Stimulated activated naive B cell treated with anti-CD40 and anti-IgM and Interleukin-4, amounts not matched to agents 10 μg/mL and 1 μg/mL and 100 μg/mL, for 72 hours (primary cell): ENCODE measurements around the gene TGFA.

Experiments used
- ATAC-seq, 2 donors: fragments of 150-1000 bp; cut with Tn5 transposase; replicated peaks; 2 replicates each; pipeline ENCODE4 v1.10.0; 2021; ENCODE audit warnings: moderate library complexity in 1 of 2
- DNase-seq: peaks from one replicate; pipeline ENCODE4 v3.0.0; 2021
- H3K27ac Mint-ChIP-seq: one replicate; pipeline ENCODE4 v1.8.0; 2022; ENCODE audit warnings: mild to moderate bottlenecking, mixed read lengths
- H3K27me3 Mint-ChIP-seq, 2 donors: one replicate each; pipeline ENCODE4 v1.8.0; 2022; ENCODE audit warnings: mixed read lengths in 2 of 2
- H3K36me3 Mint-ChIP-seq, 2 donors: one replicate each; pipeline ENCODE4 v1.8.0; 2022; ENCODE audit warnings: mixed read lengths in 2 of 2, mild to moderate bottlenecking in 1 of 2
- H3K4me1 Mint-ChIP-seq, 2 donors: one replicate each; pipeline ENCODE4 v1.8.0; 2022; ENCODE audit warnings: mixed read lengths in 2 of 2, mild to moderate bottlenecking in 1 of 2
- H3K4me3 Mint-ChIP-seq, 2 donors: one replicate each; pipeline ENCODE4 v1.8.0; 2022; ENCODE audit warnings: mild to moderate bottlenecking in 2 of 2, mixed read lengths in 2 of 2, moderate library complexity in 1 of 2
- H3K9me3 Mint-ChIP-seq, 2 donors: one replicate each; pipeline ENCODE4 v1.8.0; 2022; ENCODE audit warnings: mixed read lengths in 2 of 2, mild to moderate bottlenecking in 1 of 2

TGFA gene

GRCh38 chr2:70553584-70554337, at the start of gene TGFA:
TSS of gene TGFA (minus strand) at chr2:70553826. CDS start at chr2:70553767, 59 bp downstream.
- peak within 1 kb of the TSS; percentile 94 for H3K27ac Mint-ChIP-seq
- peaks cover 61 to 68% of the 10 kb centered on the region in 2 donors for H3K27me3 Mint-ChIP-seq
- peak within 1 kb of the TSS; percentile 92 to 99 for H3K4me3 Mint-ChIP-seq
- peak; percentile 84 to 85 for ATAC-seq
- peaks cover 17 to 24% of the 10 kb centered on the region in 2 donors for H3K4me1 Mint-ChIP-seq
- DNase-seq = peak; percentile 60
- H3K9me3 Mint-ChIP-seq = no peaks in the 10 kb centered on the region
- H3K36me3 Mint-ChIP-seq = no peaks in the 10 kb centered on the region

GRCh38 chr2:70603066-70603465, 49.4 kb upstream of the TGFA start:
- H3K9me3 Mint-ChIP-seq = peaks cover 4 to 5% of the 10 kb centered on the region in 2 donors
- H3K4me3 Mint-ChIP-seq = no peak overlapping the region
- peaks cover 21 to 29% of the 10 kb centered on the region in 2 donors for H3K27me3 Mint-ChIP-seq
- no peak overlapping the region for H3K27ac Mint-ChIP-seq
- DNase-seq = no peak
- no peaks in the 10 kb centered on the region for H3K4me1 Mint-ChIP-seq
- no peaks in the 10 kb centered on the region for H3K36me3 Mint-ChIP-seq
- no peak for ATAC-seq

- Mint-ChIP-seq H3K4me3 (no peak overlapping the region), H3K9me3 (peaks cover 4 to 6% of the 10 kb centered on the region in 2 donors), H3K36me3 (no peaks in the 10 kb centered on the region), H3K4me1 (no peaks in the 10 kb centered on the region), H3K27me3 (peaks cover 7 to 15% of the 10 kb centered on the region in 2 donors), H3K27ac (no peak overlapping the region)
- ATAC-seq (no peak), DNase-seq (no peak)
Observed at GRCh38 chr2:70598197-70598596, 44.6 kb upstream of the TGFA start.

DNA sequence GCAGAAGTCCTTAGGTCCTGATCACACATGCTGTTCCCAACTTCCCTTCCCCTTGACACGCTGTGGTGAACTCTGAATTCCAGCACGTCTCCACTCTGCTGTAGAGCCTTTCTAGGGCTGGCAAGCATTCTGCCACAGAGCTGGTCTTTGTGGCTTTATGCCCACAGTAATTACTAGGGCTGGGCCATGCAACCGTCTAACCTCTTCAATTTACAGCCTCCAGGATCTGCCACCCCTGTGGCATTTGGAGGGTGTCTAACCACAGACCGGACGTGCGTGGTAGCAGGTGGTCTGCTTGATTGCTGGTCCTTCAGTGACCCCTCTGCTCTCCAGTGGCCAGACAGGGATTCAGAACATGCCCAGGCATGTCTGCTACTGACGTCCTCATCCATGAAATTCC, 43.1 kb upstream of the TGFA start:
- Mint-ChIP-seq H3K4me1 (no peaks in the 10 kb centered on the region), H3K9me3 (peaks cover 4 to 6% of the 10 kb centered on the region in 2 donors), H3K27me3 (peaks cover 4 to 9% of the 10 kb centered on the region in 2 donors), H3K27ac (no peak overlapping the region), H3K36me3 (no peaks in the 10 kb centered on the region), H3K4me3 (no peak overlapping the region)
- DNase-seq (no peak), ATAC-seq (no peak)

- no peak for DNase-seq
- H3K27me3 Mint-ChIP-seq = peaks cover 4 to 8% of the 10 kb centered on the region in 2 donors
- H3K27ac Mint-ChIP-seq = no peak overlapping the region
- no peak for ATAC-seq
- peaks cover 4 to 6% of the 10 kb centered on the region in 2 donors for H3K9me3 Mint-ChIP-seq
- H3K4me3 Mint-ChIP-seq = no peak overlapping the region
- H3K4me1 Mint-ChIP-seq = no peaks in the 10 kb centered on the region
- no peaks in the 10 kb centered on the region for H3K36me3 Mint-ChIP-seq
Observed at GRCh38 chr2:70596293-70596692, 42.7 kb upstream of the TGFA start.

DNA sequence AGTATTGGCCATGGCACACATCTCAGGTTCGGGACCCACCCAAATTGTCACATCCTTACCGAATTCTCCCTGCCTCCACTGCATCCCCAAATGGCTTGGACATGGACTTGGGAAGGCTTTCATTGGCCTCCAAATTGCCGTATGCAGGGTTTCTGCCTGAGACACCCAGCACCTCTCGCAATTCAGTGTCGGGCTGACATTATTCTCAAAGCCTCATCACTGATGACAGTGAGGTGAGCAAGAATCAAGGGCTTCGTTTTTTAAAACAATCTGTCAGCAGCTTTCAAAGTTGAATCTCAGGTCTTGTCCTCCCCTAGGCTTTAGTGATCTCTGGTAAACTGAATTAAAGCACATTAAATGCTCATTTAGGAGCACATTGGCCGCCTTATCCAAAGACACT, 29.5 kb upstream of the TGFA start:
- DNase-seq = no peak
- H3K36me3 Mint-ChIP-seq = no peaks in the 10 kb centered on the region

GRCh38 chr2:70580352-70580751, 26.7 kb upstream of the TGFA start:
- peaks cover 0 to 1% of the 10 kb centered on the region in 2 donors for H3K9me3 Mint-ChIP-seq
- no peaks in the 10 kb centered on the region for H3K36me3 Mint-ChIP-seq
- no peak overlapping the region for H3K27ac Mint-ChIP-seq
- ATAC-seq = peak; percentile 49 to 69
- peaks cover 0 to 3% of the 10 kb centered on the region in 2 donors for H3K4me1 Mint-ChIP-seq
- peaks cover 12 to 17% of the 10 kb centered on the region in 2 donors for H3K27me3 Mint-ChIP-seq
- DNase-seq = no peak
- no peak overlapping the region for H3K4me3 Mint-ChIP-seq

More for the DNA sequence above, 29.5 kb upstream of the TGFA start:
- H3K27ac Mint-ChIP-seq = no peak overlapping the region
- H3K4me3 Mint-ChIP-seq = no peak overlapping the region
- H3K9me3 Mint-ChIP-seq = no peaks in the 10 kb centered on the region
- H3K27me3 Mint-ChIP-seq = peaks cover 7 to 11% of the 10 kb centered on the region in 2 donors
- ATAC-seq = no peak
- H3K4me1 Mint-ChIP-seq = peaks cover 0 to 3% of the 10 kb centered on the region in 2 donors

DNA sequence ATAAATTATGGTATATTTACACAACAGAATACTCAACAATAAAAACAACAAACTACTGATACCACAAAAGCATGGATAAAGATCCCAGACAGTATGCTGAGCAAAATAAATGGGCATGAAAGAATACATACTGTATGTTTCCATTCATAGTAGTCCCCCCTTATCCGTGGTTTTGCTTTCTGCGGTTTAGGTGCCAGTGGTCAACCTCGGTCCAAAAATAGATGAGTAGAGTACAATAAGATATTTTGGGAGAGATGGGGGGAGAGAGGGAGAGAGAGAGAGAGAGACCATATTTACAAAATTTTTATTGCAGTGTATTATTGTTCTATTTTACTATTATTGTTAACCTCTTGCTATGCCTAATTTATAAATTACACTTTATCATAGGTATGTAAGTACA, 21.0 kb upstream of the TGFA start:
- H3K4me1 Mint-ChIP-seq = no peaks in the 10 kb centered on the region
- H3K36me3 Mint-ChIP-seq = no peaks in the 10 kb centered on the region
- H3K27ac Mint-ChIP-seq = no peak overlapping the region
- H3K27me3 Mint-ChIP-seq = peaks cover 29 to 32% of the 10 kb centered on the region in 2 donors
- no peak for DNase-seq
- ATAC-seq = no peak
- peaks cover 0 to 2% of the 10 kb centered on the region in 2 donors for H3K9me3 Mint-ChIP-seq
- H3K4me3 Mint-ChIP-seq = no peak overlapping the region

GRCh38 chr2:70574109-70574508, 20.5 kb upstream of the TGFA start:
- no peaks in the 10 kb centered on the region for H3K36me3 Mint-ChIP-seq
- ATAC-seq = peak; percentile 60 to 67
- no peak overlapping the region for H3K4me3 Mint-ChIP-seq
- H3K4me1 Mint-ChIP-seq = no peaks in the 10 kb centered on the region
- H3K27ac Mint-ChIP-seq = no peak overlapping the region
- no peak for DNase-seq
- peaks cover 0 to 2% of the 10 kb centered on the region in 2 donors for H3K9me3 Mint-ChIP-seq
- peaks cover 29 to 32% of the 10 kb centered on the region in 2 donors for H3K27me3 Mint-ChIP-seq

DNA sequence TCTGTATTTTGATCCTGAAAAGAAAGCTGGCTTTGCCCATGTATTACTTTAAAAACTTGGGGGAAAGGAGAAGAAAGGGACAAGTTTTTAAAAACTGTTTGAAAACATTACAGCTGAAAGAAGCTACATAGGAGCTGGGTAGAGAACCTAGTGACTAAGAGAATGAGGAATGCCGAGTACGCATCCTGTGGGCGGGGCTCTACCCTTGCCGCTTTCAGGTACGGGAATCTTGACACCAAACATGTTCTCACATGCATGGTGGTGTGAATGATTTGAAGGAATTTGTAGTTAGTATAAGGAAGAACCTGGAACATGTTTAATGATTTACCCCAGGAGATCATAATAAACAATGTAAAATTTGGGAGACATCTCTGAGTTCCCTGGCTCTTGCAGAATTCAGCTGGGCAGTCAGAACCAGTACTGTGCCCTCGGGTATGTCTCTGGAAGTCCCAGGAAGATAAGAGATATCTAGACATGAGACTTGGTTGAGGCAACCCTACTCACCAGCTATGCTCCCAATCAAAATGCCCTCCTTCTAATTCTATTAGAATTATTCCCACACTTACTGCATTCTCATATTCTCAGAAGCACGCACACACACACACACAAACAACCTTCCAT, 16.5 kb upstream of the TGFA start:
- peaks cover 27 to 28% of the 10 kb centered on the region in 2 donors for H3K27me3 Mint-ChIP-seq
- H3K36me3 Mint-ChIP-seq = no peaks in the 10 kb centered on the region
- H3K4me1 Mint-ChIP-seq = no peaks in the 10 kb centered on the region
- no peak overlapping the region for H3K27ac Mint-ChIP-seq
- DNase-seq = no peak
- no peak for ATAC-seq
- no peak overlapping the region for H3K4me3 Mint-ChIP-seq
- H3K9me3 Mint-ChIP-seq = no peaks in the 10 kb centered on the region

- H3K27ac Mint-ChIP-seq = no peak overlapping the region
- H3K4me1 Mint-ChIP-seq = no peaks in the 10 kb centered on the region
- ATAC-seq (no peak), DNase-seq (no peak)
- H3K36me3 Mint-ChIP-seq = no peaks in the 10 kb centered on the region
- no peaks in the 10 kb centered on the region for H3K9me3 Mint-ChIP-seq
- H3K4me3 Mint-ChIP-seq = no peak overlapping the region
- H3K27me3 Mint-ChIP-seq = peaks cover 23% of the 10 kb centered on the region in 2 donors
Observed at GRCh38 chr2:70569559-70569958, 15.9 kb upstream of the TGFA start.

- Mint-ChIP-seq H3K36me3 (no peaks in the 10 kb centered on the region), H3K27ac (no peak overlapping the region), H3K4me1 (no peaks in the 10 kb centered on the region), H3K9me3 (no peaks in the 10 kb centered on the region), H3K4me3 (no peak overlapping the region), H3K27me3 (peaks cover 8 to 15% of the 10 kb centered on the region in 2 donors)
- ATAC-seq (no peak), DNase-seq (no peak)
Observed at GRCh38 chr2:70566906-70567305, 13.3 kb upstream of the TGFA start.

GRCh38 chr2:70566464-70566863, 12.8 kb upstream of the TGFA start:
- H3K27me3 Mint-ChIP-seq = peaks cover 8 to 15% of the 10 kb centered on the region in 2 donors
- no peaks in the 10 kb centered on the region for H3K4me1 Mint-ChIP-seq
- no peaks in the 10 kb centered on the region for H3K9me3 Mint-ChIP-seq
- H3K27ac Mint-ChIP-seq = no peak overlapping the region
- no peak for ATAC-seq
- no peaks in the 10 kb centered on the region for H3K36me3 Mint-ChIP-seq
- no peak for DNase-seq
- no peak overlapping the region for H3K4me3 Mint-ChIP-seq

GRCh38 chr2:70565039-70565731, 11.6 kb upstream of the TGFA start:
- Mint-ChIP-seq H3K27me3 (peaks cover 9 to 15% of the 10 kb centered on the region in 2 donors), H3K9me3 (no peaks in the 10 kb centered on the region), H3K36me3 (no peaks in the 10 kb centered on the region), H3K4me1 (no peaks in the 10 kb centered on the region), H3K4me3 (no peak overlapping the region), H3K27ac (no peak overlapping the region)
- no peak for ATAC-seq
- DNase-seq = no peak
